AG04449 (cell line): Measurements from ENCODE around the gene TAF11L2.
"Not testable (repeated sequence)": the region's sequence is repeated elsewhere in the genome, so short reads cannot be mapped to it uniquely, and the experiment has no call there.

Experiments used
- CTCF ChIA-PET: fragments of 350-600 bp; formaldehyde crosslinking; extraction: SDS; loops from one replicate; lab custom pipeline; 2021; ENCODE audit warnings: antibody characterized with exemption; lab: Yijun Ruan, JAX
- POLR2A ChIA-PET: fragments of 400-600, 350-600 bp; formaldehyde crosslinking; extraction: SDS; loops from one replicate; lab custom pipeline; 2020; ENCODE audit warnings: antibody characterized with exemption, inconsistent platforms; lab: Yijun Ruan, JAX
- DNase-seq: peaks from one replicate; pipeline ENCODE4 v3.0.0-alpha.2; 2010; ENCODE audit warnings: low read depth, low spot score
- H3K4me3 ChIP-seq: 2 replicates; pipeline ENCODE4 v1.5.1; 2011; ENCODE audit warnings: low read depth, mild to moderate bottlenecking, control low read depth, low read length
- TF ChIP-seq, protein P1 (sequence below): IDR thresholded peaks from one replicate; pipeline ENCODE4 v1.5.1; 2011; ENCODE audit warnings: mild to moderate bottlenecking, moderate library complexity, low read length, control low read depth, inconsistent platforms; ENCODE audit not compliant: insufficient read depth; ENCODE audit errors: missing control alignments

The TAF11L2 gene

DNA sequence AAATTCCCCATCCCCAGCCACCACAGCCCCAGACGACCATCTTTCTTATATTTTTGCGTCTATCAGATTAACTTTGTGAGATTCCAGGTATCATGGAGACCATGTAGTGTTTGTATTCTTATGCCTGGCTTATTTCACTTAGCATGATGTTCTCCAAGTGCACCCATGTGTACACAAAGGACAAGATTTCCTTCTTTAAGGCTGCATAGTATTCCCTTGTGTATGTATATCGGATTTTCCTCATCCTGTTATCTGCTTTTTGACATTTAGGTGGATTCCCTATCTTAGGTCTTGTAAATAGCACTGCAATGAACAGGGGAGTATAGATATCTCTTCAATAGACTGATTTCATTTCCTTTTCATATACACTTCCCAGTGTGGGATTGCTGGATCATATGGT is 5.3 kb upstream of the TAF11L2 start:
- ChIA-PET POLR2A (no interaction called here), CTCF (no interaction called here)
- TF ChIP-seq, protein P1, sequence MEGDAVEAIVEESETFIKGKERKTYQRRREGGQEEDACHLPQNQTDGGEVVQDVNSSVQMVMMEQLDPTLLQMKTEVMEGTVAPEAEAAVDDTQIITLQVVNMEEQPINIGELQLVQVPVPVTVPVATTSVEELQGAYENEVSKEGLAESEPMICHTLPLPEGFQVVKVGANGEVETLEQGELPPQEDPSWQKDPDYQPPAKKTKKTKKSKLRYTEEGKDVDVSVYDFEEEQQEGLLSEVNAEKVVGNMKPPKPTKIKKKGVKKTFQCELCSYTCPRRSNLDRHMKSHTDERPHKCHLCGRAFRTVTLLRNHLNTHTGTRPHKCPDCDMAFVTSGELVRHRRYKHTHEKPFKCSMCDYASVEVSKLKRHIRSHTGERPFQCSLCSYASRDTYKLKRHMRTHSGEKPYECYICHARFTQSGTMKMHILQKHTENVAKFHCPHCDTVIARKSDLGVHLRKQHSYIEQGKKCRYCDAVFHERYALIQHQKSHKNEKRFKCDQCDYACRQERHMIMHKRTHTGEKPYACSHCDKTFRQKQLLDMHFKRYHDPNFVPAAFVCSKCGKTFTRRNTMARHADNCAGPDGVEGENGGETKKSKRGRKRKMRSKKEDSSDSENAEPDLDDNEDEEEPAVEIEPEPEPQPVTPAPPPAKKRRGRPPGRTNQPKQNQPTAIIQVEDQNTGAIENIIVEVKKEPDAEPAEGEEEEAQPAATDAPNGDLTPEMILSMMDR = no peak
- no peak overlapping the region for H3K4me3 ChIP-seq
- DNase-seq = no peak

GRCh38 chr5:17497446-17497845 is 585 bp upstream of the TAF11L2 start:
- ChIA-PET CTCF (interaction anchor here (1.2 kb wide), 1 partner anchor 281 kb away, joined by 3 read pairs; no protein-coding TSS in a partner anchor), POLR2A (no interaction called here)
- DNase-seq = no peak
- TF ChIP-seq, protein P1 = no peak
- no peak overlapping the region for H3K4me3 ChIP-seq

DNA sequence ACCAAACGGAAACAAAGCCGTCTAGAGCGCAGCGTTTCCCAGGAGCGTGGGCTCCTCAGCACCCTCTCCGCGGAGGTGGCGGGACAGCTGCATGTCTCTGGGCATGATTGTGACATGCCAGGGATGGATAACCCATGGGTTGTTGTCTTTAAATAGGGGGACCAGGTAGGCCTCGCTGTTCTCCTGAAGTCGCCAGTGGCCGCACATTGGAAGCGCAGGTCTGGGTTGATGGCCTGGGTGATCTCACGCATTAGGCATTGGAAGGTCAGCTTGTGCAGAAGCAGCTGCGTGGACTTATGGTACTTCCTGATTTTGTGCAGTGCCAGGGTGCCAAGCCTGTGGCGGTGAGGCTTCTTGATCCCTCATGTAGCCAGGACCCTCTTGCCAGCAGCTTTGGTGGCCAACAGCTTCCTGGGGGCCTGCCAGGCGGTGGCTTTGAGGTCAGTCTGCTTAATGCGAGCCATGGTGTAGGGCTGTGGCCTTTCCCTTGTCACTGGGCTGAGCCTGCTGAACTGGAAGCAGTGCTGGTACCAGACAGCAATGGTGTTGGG is 13.8 kb downstream of the TAF11L2 start:
- TF ChIP-seq, protein P1 = no peak
- CTCF ChIA-PET = no interaction called here
- H3K4me3 ChIP-seq = no peak overlapping the region
- DNase-seq = no peak
- POLR2A ChIA-PET = no interaction called here

DNA sequence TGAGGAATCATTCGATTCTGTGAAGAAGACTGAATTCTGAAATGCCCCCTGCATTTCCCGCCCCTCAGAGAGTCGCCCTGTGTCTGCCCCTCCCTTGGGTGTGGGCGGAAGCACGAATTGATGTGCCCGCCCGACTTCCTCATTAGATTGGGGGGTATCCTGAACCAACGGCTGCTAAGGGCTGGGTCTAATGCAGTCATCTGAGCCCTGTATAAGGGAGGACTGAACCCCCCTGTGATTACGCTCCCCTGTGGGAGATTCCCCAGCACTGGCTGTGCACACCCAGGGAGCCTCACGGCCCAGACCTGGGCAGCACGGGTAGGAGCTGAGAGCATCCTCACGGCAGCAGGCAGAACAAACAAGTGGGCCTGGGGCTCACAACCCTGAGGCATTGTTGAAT is 19.5 kb downstream of the TAF11L2 start:
- CTCF ChIA-PET, H3K4me3 ChIP-seq, DNase-seq: not testable (repeated sequence)

DNA sequence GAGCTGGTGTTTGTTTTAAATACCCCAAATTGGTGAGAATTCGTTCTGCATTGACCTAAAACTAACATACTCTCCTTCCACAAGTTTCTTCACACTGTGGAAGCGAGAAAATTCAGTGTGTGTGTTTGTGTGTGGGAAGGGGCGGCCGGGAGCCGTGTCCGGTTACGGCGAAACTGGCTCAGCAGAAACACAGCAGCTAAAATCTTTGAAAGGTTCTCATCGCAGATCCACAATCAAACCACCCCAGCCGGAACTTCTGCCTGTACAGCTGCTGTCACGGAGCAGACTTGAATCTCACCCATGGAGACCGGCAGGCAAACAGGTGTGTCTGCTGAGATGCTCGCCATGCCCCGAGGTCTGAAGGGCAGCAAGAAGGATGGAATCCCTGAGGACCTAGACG is 20.0 kb downstream of the TAF11L2 start, which contains the start of gene TAF11L3:
Gene TAF11L3 (plus strand): TSS at position 301 of the 400 bp plus-strand sequence.
- H3K4me3 ChIP-seq, DNase-seq, POLR2A ChIA-PET, CTCF ChIA-PET: not testable (repeated sequence)

More for the DNA sequence above, 19.5 kb downstream of the TAF11L2 start:
- POLR2A ChIA-PET = not testable (repeated sequence)

GRCh38 chr5:17519508-17519907 is 21.5 kb downstream of the TAF11L2 start:
- DNase-seq, POLR2A ChIA-PET, CTCF ChIA-PET, H3K4me3 ChIP-seq: not testable (repeated sequence)

- POLR2A ChIA-PET, DNase-seq, H3K4me3 ChIP-seq, CTCF ChIA-PET: not testable (repeated sequence)
These were observed 23.5 kb downstream of the TAF11L2 start, which contains the start of gene TAF11L4 for GRCh38 chr5:17521501-17521900. Gene TAF11L4, plus strand, starts transcription at chr5:17521801.

DNA sequence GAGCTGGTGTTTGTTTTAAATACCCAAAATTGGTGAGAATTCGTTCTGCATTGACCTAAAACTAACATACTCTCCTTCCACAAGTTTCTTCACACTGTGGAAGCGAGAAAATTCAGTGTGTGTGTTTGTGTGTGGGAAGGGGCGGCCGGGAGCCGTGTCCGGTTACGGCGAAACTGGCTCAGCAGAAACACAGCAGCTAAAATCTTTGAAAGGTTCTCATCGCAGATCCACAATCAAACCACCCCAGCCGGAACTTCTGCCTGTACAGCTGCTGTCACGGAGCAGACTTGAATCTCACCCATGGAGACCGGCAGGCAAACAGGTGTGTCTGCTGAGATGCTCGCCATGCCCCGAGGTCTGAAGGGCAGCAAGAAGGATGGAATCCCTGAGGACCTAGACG is 26.9 kb downstream of the TAF11L2 start, which contains the start of gene TAF11L5:
Gene TAF11L5 (plus strand): TSS at position 301 of the 400 bp plus-strand sequence.
- H3K4me3 ChIP-seq, POLR2A ChIA-PET, CTCF ChIA-PET, DNase-seq: not testable (repeated sequence)

DNA sequence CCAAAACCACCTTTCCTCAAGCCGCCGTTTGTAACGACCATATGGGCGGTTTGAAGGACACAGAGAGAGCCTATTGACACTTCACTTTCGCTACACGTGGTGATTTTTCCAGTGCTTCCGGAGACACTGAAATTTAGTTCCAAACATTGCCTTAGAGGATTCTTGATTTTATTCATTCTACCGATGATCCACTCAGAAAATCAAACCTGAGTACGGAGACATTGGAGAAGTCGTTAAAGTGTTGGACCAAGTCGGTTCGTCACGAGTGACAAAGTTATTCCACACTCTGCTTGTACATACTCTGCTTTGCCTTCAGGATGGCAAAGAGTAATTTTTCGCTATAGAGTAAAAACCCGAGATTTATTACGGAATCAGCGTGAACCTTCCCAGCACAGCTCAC is 28.5 kb downstream of the TAF11L2 start:
- POLR2A ChIA-PET, DNase-seq, CTCF ChIA-PET, H3K4me3 ChIP-seq: not testable (repeated sequence)

DNA sequence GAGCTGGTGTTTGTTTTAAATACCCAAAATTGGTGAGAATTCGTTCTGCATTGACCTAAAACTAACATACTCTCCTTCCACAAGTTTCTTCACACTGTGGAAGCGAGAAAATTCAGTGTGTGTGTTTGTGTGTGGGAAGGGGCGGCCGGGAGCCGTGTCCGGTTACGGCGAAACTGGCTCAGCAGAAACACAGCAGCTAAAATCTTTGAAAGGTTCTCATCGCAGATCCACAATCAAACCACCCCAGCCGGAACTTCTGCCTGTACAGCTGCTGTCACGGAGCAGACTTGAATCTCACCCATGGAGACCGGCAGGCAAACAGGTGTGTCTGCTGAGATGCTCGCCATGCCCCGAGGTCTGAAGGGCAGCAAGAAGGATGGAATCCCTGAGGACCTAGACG is 30.3 kb downstream of the TAF11L2 start, which contains the start of gene TAF11L6:
Gene TAF11L6 (plus strand): TSS at position 301 of the 400 bp plus-strand sequence.
- DNase-seq, H3K4me3 ChIP-seq, POLR2A ChIA-PET, CTCF ChIA-PET: not testable (repeated sequence)
